GM18520 (cell line): ENCODE data around the gene CDKAL1.
"Not testable (repeated sequence)": the region's sequence is repeated elsewhere in the genome, so short reads cannot be mapped to it uniquely, and the experiment has no call there.

Source experiments
- ATAC-seq: cut with Tn5 transposase; IDR thresholded peaks from one replicate; pipeline ENCODE4 v1.9.1; 2021; ENCODE audit not compliant: unreplicated experiment

CDKAL1 gene

DNA sequence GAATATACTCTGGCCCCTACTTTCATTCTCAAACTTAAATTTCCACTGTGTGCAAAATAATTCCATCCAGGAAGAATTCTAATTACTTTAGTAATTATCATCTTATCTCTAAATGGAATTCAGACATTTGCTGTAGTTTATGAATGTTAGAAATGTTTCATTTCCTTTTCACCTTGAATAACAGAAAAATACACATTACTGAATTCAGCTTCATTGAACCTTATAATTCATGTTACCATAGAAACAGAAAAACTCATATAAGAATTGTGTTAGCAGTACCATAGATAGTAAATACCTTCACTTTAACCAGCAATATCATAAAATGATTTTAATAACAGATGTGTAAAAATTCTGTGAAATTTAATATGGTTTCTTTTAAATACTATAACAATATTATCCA lies 514.9 kb downstream of the CDKAL1 start:
- no peak for ATAC-seq

DNA sequence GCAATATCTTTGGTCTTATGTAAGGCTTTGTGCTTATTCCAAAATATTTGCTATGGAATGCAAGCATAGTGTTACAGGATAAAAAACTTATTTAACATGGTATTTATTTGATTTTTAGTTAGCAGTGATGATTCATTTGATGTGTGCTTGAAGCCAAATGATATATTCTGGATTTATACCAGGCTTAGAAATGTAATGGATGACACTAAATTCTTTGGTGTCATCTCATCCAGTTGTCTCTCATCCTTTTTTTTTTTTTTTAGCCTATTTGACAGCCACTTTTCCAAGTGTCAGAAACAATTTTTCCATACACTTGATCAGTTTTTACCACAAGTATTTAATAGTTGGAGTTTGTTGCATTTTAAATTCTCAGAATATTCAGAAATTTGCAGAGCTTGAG lies 515.3 kb downstream of the CDKAL1 start:
- no peak for ATAC-seq

DNA sequence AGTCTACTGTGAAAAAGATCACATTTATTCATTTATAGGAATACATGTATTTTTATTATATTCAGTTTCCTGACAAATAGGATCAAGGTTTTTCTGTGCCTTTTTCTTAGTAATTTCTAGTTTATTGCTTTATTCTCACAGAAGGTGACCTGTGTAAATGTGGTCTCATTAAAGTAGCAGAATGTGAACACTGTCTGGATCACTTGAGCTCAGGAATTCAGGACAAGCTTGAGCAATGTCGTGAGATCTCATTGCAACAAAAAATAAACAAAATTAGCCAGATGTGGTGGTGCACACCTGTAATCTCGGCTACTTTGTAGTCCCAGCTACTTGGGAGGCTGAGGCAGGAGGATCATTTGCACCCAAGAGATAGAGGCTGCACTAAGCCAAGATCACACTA lies 516.7 kb downstream of the CDKAL1 start:
- no peak for ATAC-seq

DNA sequence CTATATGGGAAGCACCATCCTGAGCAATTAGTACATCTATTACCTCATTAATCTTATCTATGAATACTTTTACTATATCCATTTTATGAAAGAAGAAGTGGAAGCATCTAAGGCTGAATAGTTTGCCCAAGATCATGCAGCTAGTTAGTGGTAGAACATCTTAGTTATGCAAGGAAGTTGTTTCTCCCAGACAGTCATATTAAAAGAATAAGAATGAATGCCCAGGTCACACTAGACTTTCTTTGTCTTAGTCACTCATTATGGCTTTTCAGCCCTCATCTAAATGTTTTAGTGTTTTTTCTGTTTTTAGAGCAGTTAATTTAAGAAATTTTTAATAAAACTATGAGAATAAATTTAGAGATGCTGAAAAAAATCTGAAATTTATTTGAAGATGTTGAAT lies 517.5 kb downstream of the CDKAL1 start:
- no peak for ATAC-seq

DNA sequence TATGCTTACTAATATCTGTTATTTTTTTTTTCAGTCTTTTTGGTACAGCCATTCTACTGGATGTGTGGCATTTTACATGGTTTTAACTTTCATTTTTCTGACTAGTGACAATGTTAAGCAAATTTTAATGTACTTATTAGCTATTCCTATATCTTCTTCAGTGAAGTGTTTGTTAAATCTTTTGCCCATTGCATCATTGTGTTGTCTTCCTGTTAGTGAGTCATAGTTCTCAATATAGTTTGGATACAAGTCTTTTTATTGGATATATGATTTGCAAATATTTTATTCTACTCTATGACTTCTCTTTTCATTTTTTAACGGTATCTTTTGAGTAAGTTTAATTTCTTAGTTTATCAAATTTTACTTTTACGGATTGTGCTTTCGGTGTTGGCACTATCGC lies 519.4 kb downstream of the CDKAL1 start:
- no peak for ATAC-seq

DNA sequence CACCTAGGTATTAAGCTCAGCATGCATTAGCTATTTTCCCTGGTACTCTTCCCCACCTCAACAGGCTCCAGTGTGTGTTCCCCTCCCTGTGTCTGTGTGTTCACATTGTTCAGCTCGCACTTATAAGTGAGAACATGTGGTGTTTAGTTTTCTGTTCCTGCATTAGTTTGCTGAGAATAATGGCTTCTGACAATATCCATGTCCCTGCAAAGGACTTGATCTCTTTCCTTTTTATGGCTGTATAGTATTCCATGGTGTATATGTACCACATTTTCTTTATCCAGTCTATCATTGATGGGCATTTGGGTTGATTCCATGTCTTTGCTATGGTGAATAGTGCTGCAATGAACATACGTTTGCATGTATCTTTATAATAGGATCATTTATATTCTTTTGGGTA lies 521.2 kb downstream of the CDKAL1 start:
- not testable (repeated sequence) for ATAC-seq

DNA sequence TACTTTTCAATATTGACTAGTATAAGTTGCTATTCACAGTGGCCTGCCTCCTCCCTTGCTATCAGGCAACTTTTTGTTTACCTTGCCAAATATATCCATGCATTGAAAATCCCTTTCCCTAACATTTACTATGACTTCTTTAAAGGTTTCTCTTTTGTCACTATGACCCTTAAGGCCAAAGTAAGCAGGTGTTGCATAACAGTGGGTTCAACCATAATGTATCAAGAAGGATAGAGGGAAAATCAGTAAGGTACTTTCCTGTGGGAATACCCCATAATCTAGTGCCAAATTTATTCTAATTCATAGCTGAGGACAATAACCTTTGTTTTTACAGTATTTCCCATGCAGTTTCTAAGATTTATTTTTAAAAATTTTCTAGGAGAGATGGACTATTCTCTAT lies 527.6 kb downstream of the CDKAL1 start:
- ATAC-seq, result no peak

DNA sequence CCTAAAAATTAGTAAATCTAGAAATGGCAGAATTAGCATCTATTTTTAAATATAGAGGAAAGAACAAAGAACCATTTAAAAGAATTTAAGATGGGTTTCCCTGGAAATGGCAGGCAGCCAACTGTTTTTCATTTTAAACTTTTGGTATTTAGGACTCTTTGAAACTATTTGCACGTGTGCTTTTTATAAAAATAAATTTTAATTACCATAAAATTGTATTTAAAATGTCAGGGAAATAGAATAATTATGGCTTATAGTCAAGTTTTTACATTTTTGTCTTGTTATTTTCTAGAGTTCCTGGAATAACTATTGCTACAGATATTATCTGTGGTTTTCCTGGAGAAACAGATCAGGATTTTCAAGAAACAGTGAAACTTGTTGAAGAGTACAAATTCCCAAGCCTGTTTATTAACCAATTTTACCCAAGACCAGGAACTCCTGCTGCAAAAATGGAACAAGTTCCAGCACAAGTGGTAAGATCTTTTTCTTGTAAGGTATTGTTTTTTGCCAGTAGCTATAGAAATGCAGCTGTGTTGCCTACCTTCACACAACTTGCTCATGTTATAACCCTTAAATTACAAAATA lies 530.6 kb downstream of the CDKAL1 start:
- no peak for ATAC-seq

DNA sequence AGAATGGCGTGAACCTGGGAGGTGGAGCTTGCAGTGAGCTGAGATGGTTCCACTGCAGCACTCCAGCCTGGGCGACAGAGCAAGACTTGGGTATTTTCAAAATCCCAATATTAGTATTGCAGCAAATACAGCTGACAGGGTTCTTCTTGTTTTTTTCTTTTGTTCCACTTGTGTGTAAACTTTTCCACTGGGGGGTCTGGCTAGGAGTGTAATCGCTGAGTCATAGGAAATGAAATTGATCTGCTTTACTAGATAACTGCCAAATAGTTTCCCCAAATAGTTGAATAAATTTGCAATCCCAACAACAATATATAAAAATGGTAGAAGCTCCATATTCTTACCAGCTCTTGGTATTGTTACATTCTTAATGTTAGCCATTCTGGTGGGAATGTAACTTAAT lies 533.3 kb downstream of the CDKAL1 start:
- ATAC-seq, result no peak

DNA sequence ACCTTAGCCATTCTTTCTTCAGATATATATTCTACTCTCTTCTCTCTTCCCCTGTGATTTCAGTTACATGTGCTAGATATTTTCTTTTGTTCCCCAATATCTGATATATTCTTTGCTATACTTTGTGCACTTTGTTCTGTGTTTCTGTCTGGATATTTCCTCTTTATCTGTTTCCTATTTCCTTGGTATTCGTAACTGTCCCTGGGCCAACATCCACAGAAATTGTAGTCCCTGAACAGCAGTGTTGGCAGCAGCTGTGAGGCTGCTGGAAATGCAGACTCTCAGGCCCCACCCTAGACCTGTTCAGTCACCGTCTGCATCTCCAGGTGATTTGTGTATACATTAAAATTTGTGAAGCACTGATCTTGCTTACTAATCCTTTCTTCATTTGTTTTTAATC lies 536.4 kb downstream of the CDKAL1 start:
- ATAC-seq, result no peak

DNA sequence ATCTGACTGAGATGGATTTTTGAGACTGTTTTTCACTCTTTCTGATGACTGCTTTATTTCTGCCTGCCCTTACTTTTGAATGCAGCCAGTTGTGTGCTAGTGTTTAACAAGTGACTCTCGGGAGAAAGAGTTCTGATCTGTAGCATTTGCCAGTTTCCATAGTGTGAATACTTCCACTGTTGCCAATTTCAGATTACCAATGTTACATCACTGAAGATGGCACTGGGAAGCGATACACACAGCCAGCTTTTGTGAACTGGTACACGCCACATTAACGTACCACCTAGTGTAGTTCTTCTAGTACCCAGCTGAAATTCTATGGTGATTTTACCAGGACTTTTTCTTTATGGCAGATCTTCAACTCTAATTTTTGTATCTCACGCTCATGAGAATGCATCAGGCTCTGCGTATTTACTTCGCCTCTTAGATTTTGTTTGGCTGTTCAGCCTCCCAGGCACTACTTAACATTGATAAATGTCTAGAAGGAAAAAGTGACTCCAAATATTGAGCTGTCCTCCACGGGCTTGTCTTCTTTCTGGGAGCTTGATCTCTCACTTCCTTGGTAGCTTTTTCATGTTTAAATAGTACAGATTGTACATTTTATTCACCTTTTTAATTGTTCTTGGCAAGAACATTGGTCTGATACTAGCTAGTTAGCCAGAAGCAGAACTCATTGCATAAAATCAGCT lies 537.7 kb downstream of the CDKAL1 start:
- no peak for ATAC-seq

DNA sequence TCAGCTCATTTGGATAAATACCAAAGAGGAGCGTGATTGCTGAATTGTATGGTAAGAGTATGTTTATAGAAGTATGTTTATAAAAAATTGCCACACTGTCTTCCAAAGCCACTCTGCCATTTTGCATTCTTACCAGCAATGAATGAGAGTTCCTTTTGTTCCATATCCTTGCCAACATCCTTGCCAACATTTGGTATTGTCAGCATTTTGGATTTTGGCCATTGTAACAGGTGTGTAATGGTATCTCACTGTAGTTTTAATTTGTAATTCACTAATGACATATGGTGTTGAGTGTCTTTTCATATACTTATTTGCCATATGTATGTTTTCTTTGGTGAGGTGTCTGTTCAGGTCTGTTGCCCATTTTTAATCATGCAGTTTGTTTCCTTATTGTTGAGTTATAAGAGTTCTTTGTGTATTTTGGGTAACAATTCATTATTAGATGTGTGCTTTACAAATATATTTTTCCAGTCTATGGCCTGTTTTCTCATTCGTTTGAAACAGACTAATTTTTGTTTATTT lies 539.1 kb downstream of the CDKAL1 start:
- no peak for ATAC-seq

DNA sequence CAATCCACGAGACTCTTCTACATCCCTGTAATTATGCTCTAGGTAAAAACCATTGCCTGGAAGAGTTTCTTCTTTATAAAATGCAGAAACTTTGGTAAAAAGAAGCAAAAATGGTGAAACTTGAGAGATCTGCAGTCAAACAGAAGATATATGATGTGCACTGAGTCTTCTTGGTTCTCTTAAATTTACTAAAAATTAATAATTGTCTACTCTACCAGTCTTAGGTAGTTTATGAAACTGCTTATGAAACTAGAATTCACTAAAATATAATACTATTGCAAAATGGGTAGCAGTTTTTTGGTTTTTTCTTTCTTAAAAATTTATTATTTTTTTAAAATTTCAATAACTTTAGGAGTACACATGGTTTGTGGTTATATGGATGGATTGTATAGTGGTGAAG lies 540.2 kb downstream of the CDKAL1 start:
- no peak for ATAC-seq

DNA sequence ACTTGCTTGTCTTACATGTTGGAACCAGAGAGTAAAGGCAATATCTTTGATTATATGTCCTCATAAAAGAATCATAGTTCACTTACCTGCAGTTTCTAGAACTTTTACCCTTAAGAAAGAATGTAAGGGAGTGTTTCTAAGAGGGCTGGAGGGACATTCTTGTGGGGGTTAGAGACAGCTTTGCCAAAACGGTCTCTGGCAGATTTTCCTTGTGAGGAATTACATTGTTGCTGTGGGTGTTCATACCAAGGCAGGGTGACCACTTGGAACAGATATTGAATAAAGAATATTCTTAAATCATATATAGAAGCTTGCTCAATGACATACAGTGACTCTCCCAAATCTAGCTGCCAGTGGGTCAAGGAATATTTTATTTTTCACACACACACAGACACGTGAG lies 541.7 kb downstream of the CDKAL1 start:
- ATAC-seq, result no peak

DNA sequence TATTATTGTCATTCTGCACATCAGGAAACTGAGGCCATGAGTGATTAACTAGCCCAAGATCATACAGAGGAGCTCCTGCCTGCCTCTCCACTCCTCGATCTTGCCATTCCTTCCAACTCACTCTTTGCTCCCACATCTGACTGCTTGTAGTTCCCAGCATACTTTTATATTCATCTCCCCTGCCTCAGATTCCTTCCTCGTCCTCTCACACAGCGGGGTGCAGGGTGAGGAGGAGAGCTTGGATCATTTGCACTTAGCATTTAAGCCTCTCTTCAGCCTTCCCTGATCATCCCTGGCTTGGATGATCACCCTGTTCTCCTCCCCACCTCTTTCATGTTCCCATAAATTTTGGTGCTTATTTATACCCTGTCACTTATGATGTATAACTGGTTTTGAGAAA lies 544.2 kb downstream of the CDKAL1 start:
- no peak for ATAC-seq

DNA sequence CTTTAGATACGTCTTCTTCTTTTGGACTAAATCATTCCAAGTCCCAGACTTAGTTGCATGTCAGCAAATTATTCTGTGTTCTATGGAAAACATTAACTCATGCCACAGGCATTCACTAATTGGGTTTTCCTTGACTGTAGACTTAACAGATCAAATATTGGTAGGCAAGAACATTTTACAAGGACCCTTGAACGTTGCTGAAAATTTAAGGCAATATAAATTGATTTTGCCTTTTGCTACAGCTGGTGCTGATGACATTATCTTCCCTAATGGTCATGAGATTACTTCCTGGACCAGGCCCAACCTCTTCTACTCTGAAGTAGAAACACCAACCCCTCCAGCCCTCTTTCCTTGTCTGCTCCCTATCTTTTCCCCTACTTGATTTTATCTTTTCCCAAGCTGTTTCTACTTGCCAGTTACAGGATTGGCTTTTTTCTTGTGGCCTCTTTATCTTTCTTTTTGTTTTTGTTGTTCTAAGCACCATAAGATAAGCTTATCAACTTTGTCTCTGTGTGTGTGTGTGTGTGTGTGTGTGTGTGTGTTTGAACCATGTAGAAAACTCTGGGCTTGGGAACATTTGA lies 545.3 kb downstream of the CDKAL1 start:
- ATAC-seq, result no peak

DNA sequence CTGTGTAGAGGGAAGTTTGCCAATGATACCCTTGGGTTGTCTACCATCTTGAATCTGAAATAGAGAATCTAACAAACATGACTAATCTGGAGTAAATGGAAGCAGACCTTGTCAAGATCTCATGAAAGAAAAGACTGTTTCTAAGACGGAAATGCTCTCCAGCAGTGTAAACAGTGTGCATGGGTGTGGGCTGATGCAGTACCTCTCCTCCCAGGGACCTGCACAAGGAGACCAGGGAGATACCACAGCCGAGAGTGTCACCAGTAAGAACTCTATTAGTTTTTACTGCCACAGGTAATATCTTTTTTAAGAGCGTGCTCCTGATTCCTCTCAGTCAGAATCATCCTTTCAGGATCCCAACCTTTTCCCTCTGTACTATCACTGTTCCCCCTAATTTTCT lies 546.0 kb downstream of the CDKAL1 start:
- ATAC-seq, result no peak

DNA sequence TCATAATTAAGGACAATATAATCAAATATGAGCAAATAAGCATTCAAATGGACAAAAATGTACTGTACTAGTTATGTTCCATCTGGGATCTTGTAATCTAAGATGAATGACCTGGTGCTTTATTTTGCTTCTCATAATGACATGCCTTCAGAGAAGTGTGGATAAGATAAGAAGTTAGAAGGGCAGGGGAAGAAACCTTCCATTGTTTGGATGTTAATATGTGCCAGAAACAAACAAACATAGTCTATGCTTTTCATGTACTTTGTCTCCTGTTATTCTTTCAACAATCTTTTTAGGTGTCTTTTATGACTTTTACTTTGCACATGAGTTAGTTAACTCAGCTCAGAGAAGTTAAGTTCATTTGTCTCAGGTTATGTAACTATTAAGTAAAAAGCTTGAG lies 547.8 kb downstream of the CDKAL1 start:
- no peak for ATAC-seq

DNA sequence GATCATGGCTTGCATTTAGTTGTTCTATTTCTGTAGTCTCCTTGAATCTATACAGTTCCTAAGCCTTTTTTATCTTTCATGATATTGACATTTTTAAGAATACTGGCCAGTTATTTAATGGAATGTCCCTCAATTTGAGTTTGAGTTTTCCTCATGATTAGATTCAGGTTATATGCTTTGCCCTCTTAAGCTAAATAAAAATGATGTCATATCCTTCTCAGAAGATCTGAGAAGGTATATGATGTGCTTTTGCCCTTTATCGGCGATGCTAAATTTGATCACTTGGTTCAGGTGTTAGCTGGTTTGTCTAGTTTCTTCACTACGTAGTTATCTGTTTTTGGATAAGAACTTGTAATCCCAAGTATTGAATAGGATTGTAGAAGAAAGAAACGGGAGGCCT lies 549.5 kb downstream of the CDKAL1 start:
- ATAC-seq, result no peak

DNA sequence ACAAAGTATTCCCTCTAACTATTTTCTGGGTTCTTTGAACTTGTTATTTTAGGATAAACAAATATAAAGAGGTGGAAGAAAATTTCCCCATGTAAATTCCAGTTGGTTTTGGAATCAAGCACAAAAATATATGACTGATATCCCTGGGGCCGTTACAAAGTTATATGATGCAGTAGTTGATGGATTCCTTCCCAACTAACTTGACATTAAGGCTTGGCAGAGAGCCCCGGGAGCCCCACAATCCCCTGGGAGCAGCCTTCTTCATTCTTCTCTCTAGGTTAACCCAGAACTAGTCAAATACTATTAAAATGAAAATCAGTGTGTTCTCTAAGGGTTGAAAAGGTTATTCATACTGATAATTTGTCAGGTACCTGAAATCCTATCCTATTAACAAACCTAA lies 550.4 kb downstream of the CDKAL1 start:
- ATAC-seq, result no peak

DNA sequence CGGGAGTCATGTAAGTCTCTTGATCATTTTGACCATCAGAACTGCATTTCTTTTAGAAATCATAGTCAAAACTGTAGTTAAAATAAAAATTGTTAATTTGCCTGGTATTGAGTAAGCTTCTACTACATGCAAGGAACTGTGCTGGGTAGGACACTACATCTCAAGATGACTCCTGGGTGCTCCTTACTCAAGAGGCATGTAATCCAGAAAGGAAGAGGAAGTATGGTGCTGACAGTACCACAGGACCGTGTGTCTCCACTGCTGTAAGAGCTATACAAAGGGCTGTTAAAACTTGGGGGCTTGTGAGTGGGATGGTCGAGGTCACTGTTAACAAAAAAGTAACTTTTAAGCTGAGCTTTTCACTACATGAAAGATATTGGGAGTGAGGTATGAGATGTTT lies 551.0 kb downstream of the CDKAL1 start:
- no peak for ATAC-seq

DNA sequence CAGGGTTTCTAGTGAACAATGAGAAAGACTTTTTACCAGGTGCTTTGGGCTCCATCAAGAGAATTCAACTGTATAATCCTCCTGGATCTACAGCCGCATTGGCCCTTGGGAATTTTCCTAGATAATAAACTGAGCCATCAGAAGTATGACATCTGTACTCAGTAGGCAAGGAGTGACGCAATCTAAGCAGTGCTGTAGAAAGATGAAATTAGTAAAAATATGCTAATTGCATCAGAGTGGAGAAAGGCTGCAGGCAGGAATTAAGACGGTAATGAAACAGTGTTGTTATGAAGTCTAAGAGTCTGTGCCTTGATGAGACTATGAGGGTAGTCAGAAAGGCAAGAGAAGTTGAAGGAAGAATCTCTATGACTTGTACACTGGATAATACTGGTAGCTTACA lies 551.4 kb downstream of the CDKAL1 start:
- ATAC-seq, result no peak

DNA sequence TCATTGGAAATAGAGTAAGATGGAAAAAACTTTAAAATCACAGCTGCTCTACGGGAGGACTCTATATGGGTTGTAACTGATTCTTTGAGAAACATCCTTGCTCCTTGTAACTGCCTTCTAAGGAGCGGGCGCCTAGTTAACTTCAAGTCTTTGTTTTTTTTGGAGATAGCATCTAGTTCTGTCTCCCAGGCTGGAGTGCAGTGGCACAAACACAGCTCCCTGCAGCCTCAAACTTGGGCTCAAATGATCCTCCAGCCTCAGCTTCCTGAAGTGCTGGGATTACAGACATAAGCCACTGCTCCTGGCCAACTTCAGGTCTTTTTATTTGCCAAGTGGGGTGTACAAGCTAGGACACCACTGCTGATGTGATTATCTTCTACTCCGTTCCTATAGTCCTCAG lies 552.9 kb downstream of the CDKAL1 start:
- ATAC-seq, result no peak
